ENCODE measurements around the gene DCAF8.

Gene DCAF8

GRCh38 chr1:160167580-160167979, 94.8 kb downstream of the DCAF8 start:
- DNase-seq: no peak

GRCh38 chr1:160167056-160167455, 95.3 kb downstream of the DCAF8 start:
- DNase-seq: no peak

GRCh38 chr1:160166166-160166868, 96.0 kb downstream of the DCAF8 start:
- DNase-seq: peak; percentile 47 to 50

Measured in AML-193 (cell line).